CD4-positive, alpha-beta memory T cell (primary cell): ENCODE measurements around the gene TSPO2. TPM values are rescaled to one million over a fixed set of nuclear protein-coding genes. Genes with fewer than 3 reads are reported as not detected.

Experiments
- CTCF ChIA-PET: fragments of 350-600 bp; sonication (Branson Sonifier 250); formaldehyde crosslinking; loops from one replicate; lab custom pipeline; 2021; ENCODE audit warnings: inconsistent platforms; ENCODE audit not compliant: partially characterized antibody; lab: Charles Lee
- POLR2A ChIA-PET: fragments of 350-600 bp; sonication (Branson Sonifier 250); formaldehyde crosslinking; loops from one replicate; lab custom pipeline; 2021; ENCODE audit not compliant: partially characterized antibody; lab: Charles Lee
- DNase-seq, 5 donors: peaks; one replicate each; pipeline versions ENCODE4 v3.0.0 to v3.0.0-alpha.2; 2020 to 2022; ENCODE audit warnings: mixed read lengths in 1 of 5
- H3K27ac ChIP-seq: one replicate; pipeline ENCODE4 v1.7.0; 2013; ENCODE audit warnings: low read depth, low read length
- H3K27me3 ChIP-seq: 2 replicates; pipeline ENCODE4 v1.7.0; 2013; ENCODE audit warnings: mild to moderate bottlenecking, low read length, moderate library complexity; ENCODE audit not compliant: insufficient read depth
- H3K36me3 ChIP-seq: 2 replicates; pipeline ENCODE4 v1.7.0; 2013; ENCODE audit warnings: mild to moderate bottlenecking, low read length, moderate library complexity; ENCODE audit not compliant: insufficient read depth
- H3K4me1 ChIP-seq: 2 replicates; pipeline ENCODE4 v1.7.0; 2013; ENCODE audit warnings: mild to moderate bottlenecking, low read length, moderate library complexity; ENCODE audit not compliant: insufficient read depth
- H3K4me3 ChIP-seq, 2 donors: one replicate each; pipeline ENCODE4 v1.7.0; 2013; ENCODE audit warnings: low read length in 2 of 2, mild to moderate bottlenecking in 1 of 2
- H3K9me3 ChIP-seq, 2 donors: one replicate each; pipeline ENCODE4 v1.7.0; 2013; ENCODE audit warnings: low read length in 2 of 2, control low read depth in 1 of 2; ENCODE audit not compliant: control insufficient read depth in 1 of 2
- H3K27ac Mint-ChIP-seq, 7 donors: one replicate each; pipeline ENCODE4 v1.8.0; 2020 to 2021; ENCODE audit warnings: mixed read lengths in 7 of 7, mild to moderate bottlenecking in 6 of 7, inconsistent platforms in 3 of 7, moderate library complexity in 3 of 7
- H3K27me3 Mint-ChIP-seq, 2 donors: one replicate each; pipeline ENCODE4 v1.8.0; 2020 to 2021; ENCODE audit warnings: mixed read lengths in 2 of 2
- H3K36me3 Mint-ChIP-seq, 2 donors: one replicate each; pipeline ENCODE4 v1.8.0; 2020 to 2021; ENCODE audit warnings: mixed read lengths in 2 of 2, inconsistent platforms in 1 of 2, mild to moderate bottlenecking in 1 of 2
- H3K4me1 Mint-ChIP-seq, 4 donors: one replicate each; pipeline ENCODE4 v1.8.0; 2020 to 2021; ENCODE audit warnings: mixed read lengths in 4 of 4, mild to moderate bottlenecking in 1 of 4
- H3K4me3 Mint-ChIP-seq, 8 donors: one replicate each; pipeline ENCODE4 v1.8.0; 2020 to 2021; ENCODE audit warnings: mixed read lengths in 8 of 8, mild to moderate bottlenecking in 7 of 8, moderate library complexity in 6 of 8, inconsistent platforms in 3 of 8
- H3K9me3 Mint-ChIP-seq, 8 donors: one replicate each; pipeline ENCODE4 v1.8.0; 2020 to 2021; ENCODE audit warnings: mixed read lengths in 8 of 8, mild to moderate bottlenecking in 5 of 8, inconsistent platforms in 3 of 8, moderate library complexity in 1 of 8
- intact Hi-C: fragments of 100-400 bp; cut with micrococcal nuclease; formaldehyde crosslinking; loops from one replicate; pipeline ENCODE4 v1.15.1; 2023
- polyA plus RNA-seq, 2 donors: library from polyadenylated mRNA; unstranded; fragments of 300-500 nt; fragmentation: Illumina TruSeq; gene quantifications; one replicate each; pipeline ENCODE4 v1.2.3, GENCODE V29; 2021
- total RNA-seq, 2 experiments: library from RNA; stranded (reverse); gene quantifications; one replicate each; pipeline ENCODE4 v1.2.3, GENCODE V29; 2021

TSPO2 gene
- total and polyA plus RNA-seq, 4 experiments from 2014 or later = not detected

- ChIA-PET CTCF (interaction anchor here (0.9 to 1.5 kb wide), 3 partner anchors 35 to 127 kb away, joined by 3 to 9 read pairs (median 3); partner anchors contain the start of gene TREML2), POLR2A (interaction anchor here (0.6 to 3.0 kb wide), 8 partner anchors 7 to 127 kb away, joined by 3 to 24 read pairs (median 5); partner anchors contain the start of genes TREML2 and UNC5CL)
- peaks cover 0 to 5% (median 0%) of the 10 kb centered on the region in 8 donors for H3K9me3 Mint-ChIP-seq
- H3K4me3 Mint-ChIP-seq = peak overlapping the region; percentile 92 to 98 (median 96)
- Histone ChIP-seq H3K36me3 (peaks cover 10% of the 10 kb centered on the region), H3K27ac (peak overlapping the region; percentile 97), H3K4me3 (peak overlapping the region in 1 of 2 donors; percentile 94), H3K4me1 (peaks cover 47% of the 10 kb centered on the region), H3K9me3 (no peaks in the 10 kb centered on the region), H3K27me3 (no peaks in the 10 kb centered on the region)
- intact Hi-C loops = loop anchor here (2.0 to 5.0 kb wide), 5 partner anchors 45 to 1959 kb away; partner anchors contain the start of genes SAYSD1 and TFEB
- peaks cover 0 to 39% of the 10 kb centered on the region in 2 donors for H3K36me3 Mint-ChIP-seq
- no peaks in the 10 kb centered on the region for H3K27me3 Mint-ChIP-seq
- H3K4me1 Mint-ChIP-seq = peaks cover 39 to 68% (median 50%) of the 10 kb centered on the region in 4 donors
- peak overlapping the region; percentile 90 to 99 (median 98) for H3K27ac Mint-ChIP-seq
- DNase-seq = peak; percentile 78 to 85 (median 80)
Measured at GRCh38 chr6:41073203-41073967, 31.1 kb downstream of the TSPO2 start.

GRCh38 chr6:41073968-41074691 lies 31.9 kb downstream of the TSPO2 start:
- Histone ChIP-seq H3K4me1 (peaks cover 48% of the 10 kb centered on the region), H3K27me3 (no peaks in the 10 kb centered on the region), H3K4me3 (peak overlapping the region in 1 of 2 donors; percentile 94), H3K36me3 (peaks cover 9% of the 10 kb centered on the region), H3K9me3 (no peaks in the 10 kb centered on the region), H3K27ac (peak overlapping the region; percentile 97)
- no peaks in the 10 kb centered on the region for H3K27me3 Mint-ChIP-seq
- CTCF ChIA-PET = interaction anchor here (1.3 to 2.6 kb wide), 2 partner anchors 47 to 245 kb away, joined by 4 to 8 read pairs; no protein-coding TSS in a partner anchor
- DNase-seq = peak in 4 of 5 donors; percentile 31 to 43 (median 36)
- H3K27ac Mint-ChIP-seq = peak overlapping the region; percentile 90 to 99 (median 98)
- peaks cover 0 to 5% (median 0%) of the 10 kb centered on the region in 8 donors for H3K9me3 Mint-ChIP-seq
- H3K4me1 Mint-ChIP-seq = peaks cover 40 to 74% (median 54%) of the 10 kb centered on the region in 4 donors
- POLR2A ChIA-PET = interaction anchor here (2.4 kb wide), 1 partner anchor 126 kb away, joined by 7 read pairs; the partner anchor contains the start of gene TREML2
- H3K36me3 Mint-ChIP-seq = peaks cover 5 to 38% of the 10 kb centered on the region in 2 donors
- peak overlapping the region; percentile 92 to 98 (median 96) for H3K4me3 Mint-ChIP-seq
- intact Hi-C loops = loop anchor here (2.0 to 5.0 kb wide), 5 partner anchors 45 to 1959 kb away; partner anchors contain the start of genes SAYSD1 and TFEB

GRCh38 chr6:41074692-41075436 lies 32.6 kb downstream of the TSPO2 start:
- peaks cover 55% of the 10 kb centered on the region for H3K4me1 ChIP-seq
- no peaks in the 10 kb centered on the region for H3K9me3 ChIP-seq
- no peaks in the 10 kb centered on the region for H3K27me3 ChIP-seq
- DNase-seq = no peak
- H3K4me3 Mint-ChIP-seq = peak overlapping the region; percentile 92 to 98 (median 96)
- intact Hi-C loops = loop anchor here (5.0 kb wide), 1 partner anchor 487 kb away; no protein-coding TSS in a partner anchor
- peaks cover 10 to 37% of the 10 kb centered on the region in 2 donors for H3K36me3 Mint-ChIP-seq
- ChIA-PET POLR2A (interaction anchor here (2.4 kb wide), 1 partner anchor 126 kb away, joined by 7 read pairs; the partner anchor contains the start of gene TREML2), CTCF (interaction anchor here (1.2 to 2.6 kb wide), 4 partner anchors 13 to 245 kb away, joined by 3 to 8 read pairs (median 4); no protein-coding TSS in a partner anchor)
- H3K4me1 Mint-ChIP-seq = peaks cover 42 to 81% (median 57%) of the 10 kb centered on the region in 4 donors
- H3K4me3 ChIP-seq = peak overlapping the region in 1 of 2 donors; percentile 94
- H3K9me3 Mint-ChIP-seq = peaks cover 0 to 5% (median 0%) of the 10 kb centered on the region in 8 donors
- H3K27ac ChIP-seq = peak overlapping the region; percentile 97
- H3K36me3 ChIP-seq = peaks cover 8% of the 10 kb centered on the region
- peak overlapping the region; percentile 90 to 99 (median 98) for H3K27ac Mint-ChIP-seq
- no peaks in the 10 kb centered on the region for H3K27me3 Mint-ChIP-seq

- Histone ChIP-seq H3K36me3 (peaks cover 8% of the 10 kb centered on the region), H3K27ac (no peak overlapping the region), H3K4me1 (peaks cover 58% of the 10 kb centered on the region), H3K9me3 (no peaks in the 10 kb centered on the region), H3K4me3 (no peak overlapping the region), H3K27me3 (no peaks in the 10 kb centered on the region)
- peak overlapping the region; percentile 21 to 98 (median 95) for H3K4me3 Mint-ChIP-seq
- no peak for DNase-seq
- intact Hi-C loops = no loop called here
- peaks cover 18 to 44% of the 10 kb centered on the region in 2 donors for H3K36me3 Mint-ChIP-seq
- CTCF ChIA-PET = interaction anchor here (1.2 to 2.6 kb wide), 3 partner anchors 12 to 106 kb away, joined by 3 to 8 read pairs (median 3); no protein-coding TSS in a partner anchor
- H3K4me1 Mint-ChIP-seq = peaks cover 46 to 85% (median 61%) of the 10 kb centered on the region in 4 donors
- peaks cover 0 to 5% (median 0%) of the 10 kb centered on the region in 8 donors for H3K9me3 Mint-ChIP-seq
- no peaks in the 10 kb centered on the region for H3K27me3 Mint-ChIP-seq
- peak overlapping the region; percentile 62 to 99 (median 97) for H3K27ac Mint-ChIP-seq
- POLR2A ChIA-PET = interaction anchor here (2.4 kb wide), 1 partner anchor 125 kb away, joined by 7 read pairs; the partner anchor contains the start of gene TREML2
Measured at GRCh38 chr6:41075651-41076626, 33.7 kb downstream of the TSPO2 start.

GRCh38 chr6:41077536-41077935 lies 35.3 kb downstream of the TSPO2 start:
- POLR2A ChIA-PET = no interaction called here

More at GRCh38 chr6:41077536-41077935, 35.3 kb downstream of the TSPO2 start:
- Histone ChIP-seq H3K27ac (no peak overlapping the region), H3K27me3 (no peaks in the 10 kb centered on the region), H3K4me1 (peaks cover 66% of the 10 kb centered on the region), H3K36me3 (peaks cover 8% of the 10 kb centered on the region), H3K4me3 (no peak overlapping the region), H3K9me3 (no peaks in the 10 kb centered on the region)
- CTCF ChIA-PET = no interaction called here
- Mint-ChIP-seq H3K27ac (peak overlapping the region in 2 of 7 donors; percentile 75 to 88), H3K27me3 (no peaks in the 10 kb centered on the region), H3K9me3 (peaks cover 0 to 2% (median 0%) of the 10 kb centered on the region in 8 donors), H3K4me3 (peak overlapping the region in 1 of 8 donors; percentile 18), H3K4me1 (peaks cover 49 to 85% (median 65%) of the 10 kb centered on the region in 4 donors), H3K36me3 (peaks cover 22 to 48% of the 10 kb centered on the region in 2 donors)
- no peak for DNase-seq
- intact Hi-C loops = no loop called here
